C4-2B (cell line): ENCODE data around the gene TMCO4.
A peak's percentile ranks its signal among the peaks of the same experiment; 100 is the strongest.

Experiments used
- H3K27ac ChIP-seq: fragments of 450-650 bp; 2 replicates; pipeline ENCODE4 v1.5.1; 2017
- CTCF ChIP-seq: fragments of 450-650 bp; conservative IDR thresholded peaks from 2 replicates; pipeline ENCODE4 v1.5.1; 2017; ENCODE audit warnings: mild to moderate bottlenecking
- ZFX ChIP-seq: fragments of 450-650 bp; IDR thresholded peaks from 2 replicates; pipeline ENCODE4 v1.6.1; 2017

Gene TMCO4

DNA sequence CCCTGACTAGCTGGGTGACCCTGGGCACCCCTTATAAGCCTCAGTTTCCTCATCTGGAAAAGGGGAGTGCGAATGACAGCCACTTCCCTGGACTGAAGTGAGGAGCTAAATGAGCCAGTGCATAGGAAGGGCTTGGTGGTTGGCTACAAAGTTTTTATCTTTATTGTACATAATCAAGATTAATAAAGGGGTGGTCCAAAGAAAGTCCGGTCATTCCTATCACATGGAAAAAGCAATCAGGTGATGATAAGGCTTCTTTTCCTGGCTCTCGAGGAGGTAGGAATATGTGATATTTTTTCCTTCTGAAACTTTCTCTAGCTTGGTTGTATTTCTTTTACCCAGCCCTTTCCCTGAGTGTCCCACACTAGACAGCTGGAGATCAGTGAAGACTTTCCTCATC is 56.5 kb downstream of the TMCO4 start:
- no peak overlapping the region for H3K27ac ChIP-seq
- TF ChIP-seq ZFX (no peak), CTCF (no peak)

- no peak overlapping the region for H3K27ac ChIP-seq
- TF ChIP-seq ZFX (no peak), CTCF (no peak)
These were observed 60.1 kb downstream of the TMCO4 start for GRCh38 chr1:19739628-19740027.

- no peak overlapping the region for H3K27ac ChIP-seq
- TF ChIP-seq CTCF (no peak), ZFX (no peak)
These were observed 61.0 kb downstream of the TMCO4 start for GRCh38 chr1:19738669-19739068.

DNA sequence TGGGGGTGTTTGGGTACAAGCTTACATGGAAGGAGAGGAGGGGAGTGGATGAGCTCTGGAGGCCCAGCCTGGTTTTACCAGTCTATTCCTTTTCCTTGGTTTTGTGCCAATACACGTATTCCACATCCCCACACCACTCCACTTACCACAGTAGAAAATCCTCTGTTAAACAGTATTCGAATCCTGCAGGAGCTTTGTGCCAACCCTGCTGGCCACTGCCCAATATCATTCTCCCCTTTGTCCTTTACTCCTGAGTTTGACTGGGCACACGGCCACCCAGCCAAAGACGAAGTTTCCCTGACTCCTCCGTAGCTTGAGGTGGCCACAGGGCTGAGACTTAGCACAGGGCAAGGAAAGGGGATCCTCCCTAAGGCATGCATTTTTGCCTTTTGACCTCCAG is 61.6 kb downstream of the TMCO4 start:
- TF ChIP-seq ZFX (no peak), CTCF (no peak)
- no peak overlapping the region for H3K27ac ChIP-seq

- no peak for TF ChIP-seq CTCF
- TF ChIP-seq ZFX: no peak
- no peak overlapping the region for H3K27ac ChIP-seq
These were observed 62.5 kb downstream of the TMCO4 start for GRCh38 chr1:19737104-19737825.

DNA sequence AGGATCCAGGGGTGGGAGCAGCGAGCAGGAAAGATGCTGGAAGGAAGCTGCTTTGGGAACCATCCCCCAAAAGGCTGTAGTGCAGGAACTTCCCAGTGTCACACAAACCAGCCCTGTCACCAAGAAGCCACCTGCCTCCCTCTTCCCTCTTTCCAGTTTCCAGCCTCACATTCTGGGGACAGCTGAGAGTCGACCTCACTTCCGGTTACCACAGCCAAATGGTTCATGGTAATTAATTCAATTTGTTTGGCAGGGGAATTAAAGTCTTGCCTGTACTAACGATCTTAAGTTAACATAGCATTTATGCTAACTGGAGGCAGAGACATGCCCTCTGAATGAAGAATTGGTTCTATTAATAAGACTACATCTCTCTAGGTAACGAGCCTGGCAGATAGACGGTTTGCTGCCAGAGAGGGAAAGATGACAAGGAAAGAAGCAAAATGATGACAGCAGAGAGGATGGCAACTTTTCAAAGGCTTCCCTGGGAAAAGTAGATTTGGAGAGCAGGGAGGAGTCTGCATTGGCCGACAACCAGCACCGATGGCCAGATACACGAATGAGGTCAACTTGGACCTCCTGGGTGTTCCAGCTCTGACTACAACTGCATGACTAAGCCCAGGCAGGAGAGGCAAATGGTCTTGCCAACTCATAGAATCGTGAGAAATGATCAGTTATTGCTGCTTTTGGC is 64.1 kb downstream of the TMCO4 start:
- no peak for TF ChIP-seq CTCF
- no peak for TF ChIP-seq ZFX
- peak overlapping the region; percentile 2; the same call in 1 of the 2 replicates for H3K27ac ChIP-seq

- TF ChIP-seq ZFX (no peak), CTCF (no peak)
- no peak overlapping the region for H3K27ac ChIP-seq
These were observed 65.2 kb downstream of the TMCO4 start for GRCh38 chr1:19734472-19734999.
